AG08395 (cell line): ENCODE results near the gene DUSP1.
"Not testable (repeated sequence)": the region's sequence is repeated elsewhere in the genome, so short reads cannot be mapped to it uniquely, and the experiment has no call there.

ENCODE experiments used
- DNase-seq: peaks from one replicate; pipeline ENCODE4 v3.0.0; 2012; ENCODE audit warnings: mixed read lengths, low spot score

Gene DUSP1

GRCh38 chr5:172797771-172798191 is 26.8 kb upstream of the DUSP1 start:
- no peak for DNase-seq

DNA sequence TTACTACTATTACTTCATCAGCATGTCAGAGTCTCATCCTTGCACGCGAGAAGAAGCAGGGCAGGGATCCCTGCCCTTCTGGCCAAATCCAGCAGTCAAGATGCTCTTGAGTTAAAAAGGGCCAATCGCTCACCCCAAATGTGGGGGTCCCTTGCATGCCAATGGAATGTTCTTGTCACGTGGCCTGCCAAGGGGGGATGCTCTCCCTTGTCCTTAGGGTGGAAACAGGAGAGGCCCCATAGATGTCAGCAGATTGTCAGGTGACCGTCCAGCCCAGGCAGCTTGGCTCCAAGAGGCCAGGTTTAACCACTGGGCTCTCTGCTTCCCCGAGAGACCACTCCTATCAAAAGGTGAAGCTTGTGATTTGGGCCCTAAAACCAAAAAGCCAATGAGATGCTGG is 25.3 kb upstream of the DUSP1 start:
- no peak for DNase-seq

DNA sequence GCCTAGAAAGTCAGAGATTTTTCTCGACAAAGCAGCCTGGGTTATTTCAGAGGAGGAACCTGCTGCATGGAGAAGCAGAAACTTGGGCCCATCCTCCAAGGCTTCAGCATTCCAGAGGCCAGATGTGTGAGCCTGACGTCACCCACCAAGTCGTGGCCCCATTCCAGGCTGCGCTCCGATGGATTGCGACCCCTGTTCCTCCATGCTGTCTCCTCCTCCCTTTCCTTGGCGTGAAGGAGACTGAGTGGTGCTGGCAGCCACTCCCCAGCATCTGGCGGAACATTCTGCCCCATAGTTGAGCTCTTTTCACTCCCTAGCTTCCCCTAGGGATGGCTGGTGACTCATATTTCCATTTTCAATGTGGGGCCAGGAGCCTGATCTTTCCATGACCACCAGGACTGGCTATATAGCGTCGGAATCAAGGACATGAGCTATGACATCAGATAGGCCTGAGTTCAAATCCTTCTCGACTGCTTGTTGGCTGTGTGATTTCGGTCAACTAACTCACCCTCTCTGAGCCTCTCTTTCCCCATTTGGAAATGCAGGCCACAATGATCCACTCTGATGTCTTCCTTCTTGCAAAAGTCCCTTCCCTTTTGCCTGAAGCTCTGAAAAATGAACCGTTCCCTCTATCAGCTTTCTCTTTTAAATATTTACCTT is 24.5 kb upstream of the DUSP1 start:
- DNase-seq: peak; percentile 91

GRCh38 chr5:172793577-172794488 is 22.8 kb upstream of the DUSP1 start:
- no peak for DNase-seq

DNA sequence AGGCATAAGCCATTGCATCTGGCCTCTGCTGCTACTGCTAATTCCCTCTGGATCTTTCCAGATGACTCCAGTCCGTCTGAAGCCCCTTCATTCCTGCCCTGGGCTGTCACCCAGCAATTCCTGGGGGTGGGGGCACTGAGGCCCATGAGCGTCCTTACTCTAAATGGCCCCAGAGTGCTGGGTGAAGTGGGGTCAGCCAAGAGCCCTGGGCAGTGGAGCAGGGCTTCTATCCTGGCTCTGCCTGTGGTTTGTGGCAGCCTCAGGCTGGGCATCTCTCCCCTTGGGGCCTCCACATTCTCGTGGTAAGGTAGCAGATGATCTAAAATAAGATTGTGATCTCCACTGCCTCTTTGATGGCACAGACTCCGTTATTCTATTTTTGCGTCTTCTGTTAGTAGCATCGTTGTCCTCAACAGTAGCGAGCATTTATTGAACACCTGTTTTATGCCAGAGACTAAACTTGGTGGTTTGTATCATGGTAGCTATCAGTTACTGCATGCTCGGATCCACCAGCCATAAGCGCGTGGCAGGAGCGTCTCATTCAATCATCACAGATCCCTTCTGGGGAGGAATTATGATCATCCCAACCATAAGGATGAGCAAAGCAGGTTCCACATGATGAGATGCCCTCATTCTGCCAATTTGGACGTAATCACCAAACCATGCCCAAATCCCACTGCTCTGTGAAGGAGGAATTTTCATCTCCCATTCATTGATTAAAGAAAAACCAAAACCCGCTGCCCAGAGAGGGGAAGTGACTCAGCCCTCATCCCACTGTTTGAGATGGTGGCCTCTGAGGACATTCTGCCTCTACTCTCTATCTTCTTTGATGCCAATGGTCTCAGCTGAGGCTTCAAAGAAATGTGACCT is 21.9 kb upstream of the DUSP1 start:
- no peak for DNase-seq

GRCh38 chr5:172791726-172792445 is 20.9 kb upstream of the DUSP1 start:
- DNase-seq: no peak

DNA sequence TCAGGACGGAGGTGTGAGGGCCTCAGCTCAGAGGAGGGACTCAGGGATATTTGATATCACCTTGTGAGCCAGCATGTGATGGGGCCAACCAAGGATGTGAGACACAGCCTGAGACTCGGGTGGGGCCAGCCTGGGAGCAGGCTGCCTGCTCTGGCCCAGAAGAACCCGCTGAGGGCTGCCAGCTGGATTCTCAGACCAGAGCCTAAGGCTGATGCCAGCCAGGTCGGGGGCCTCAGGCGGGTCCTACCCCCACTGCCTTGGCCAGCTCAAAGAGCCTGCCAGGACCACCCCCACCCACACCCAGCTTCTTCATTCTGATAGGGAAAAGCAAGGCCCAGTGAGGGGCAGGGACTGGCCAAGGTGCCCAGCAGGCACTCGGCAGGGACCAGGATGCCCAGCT is 20.3 kb upstream of the DUSP1 start:
- DNase-seq: no peak

DNA sequence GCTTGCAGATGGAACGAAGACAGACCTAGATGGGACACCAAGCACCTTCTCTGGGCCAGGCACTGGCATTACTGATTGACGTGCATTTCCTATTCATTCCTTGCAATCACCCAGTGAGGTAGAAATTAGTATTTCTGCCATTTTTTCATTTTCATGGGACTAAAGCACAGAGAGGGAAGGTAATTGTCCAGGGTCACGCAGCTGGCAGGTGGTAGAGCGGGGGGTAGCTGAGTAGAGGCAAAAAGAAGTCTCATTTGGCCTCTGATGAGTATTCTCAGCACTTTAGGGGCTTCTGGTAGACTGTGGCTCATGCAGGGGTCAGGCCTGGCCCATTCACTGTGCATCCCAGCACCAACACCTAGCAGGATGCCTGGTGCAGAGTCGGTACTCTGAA is 19.5 kb upstream of the DUSP1 start:
- DNase-seq: no peak

GRCh38 chr5:172789687-172790495 is 18.9 kb upstream of the DUSP1 start:
- DNase-seq: no peak

- peak; percentile 35 for DNase-seq
These were observed 18.0 kb upstream of the DUSP1 start for GRCh38 chr5:172788771-172789686.

DNA sequence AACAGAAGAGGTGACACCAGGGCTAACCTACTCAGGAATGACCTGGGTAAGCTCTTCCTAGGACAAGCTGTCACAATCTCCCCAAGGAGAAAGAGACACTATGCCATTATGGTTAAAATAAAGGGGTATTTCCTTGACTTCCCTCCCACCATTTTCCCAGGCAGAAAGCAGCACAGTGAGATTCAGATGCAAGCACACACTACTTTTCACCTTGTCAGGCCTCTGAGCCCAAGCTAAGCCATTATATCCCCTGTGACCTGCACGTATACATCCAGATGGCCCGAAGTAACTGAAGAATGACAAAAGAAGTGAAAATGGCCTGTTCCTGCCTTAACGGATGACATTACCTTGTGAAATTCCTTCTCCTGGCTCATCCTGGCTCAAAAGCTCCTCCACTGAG is 16.5 kb upstream of the DUSP1 start:
- not testable (repeated sequence) for DNase-seq

DNA sequence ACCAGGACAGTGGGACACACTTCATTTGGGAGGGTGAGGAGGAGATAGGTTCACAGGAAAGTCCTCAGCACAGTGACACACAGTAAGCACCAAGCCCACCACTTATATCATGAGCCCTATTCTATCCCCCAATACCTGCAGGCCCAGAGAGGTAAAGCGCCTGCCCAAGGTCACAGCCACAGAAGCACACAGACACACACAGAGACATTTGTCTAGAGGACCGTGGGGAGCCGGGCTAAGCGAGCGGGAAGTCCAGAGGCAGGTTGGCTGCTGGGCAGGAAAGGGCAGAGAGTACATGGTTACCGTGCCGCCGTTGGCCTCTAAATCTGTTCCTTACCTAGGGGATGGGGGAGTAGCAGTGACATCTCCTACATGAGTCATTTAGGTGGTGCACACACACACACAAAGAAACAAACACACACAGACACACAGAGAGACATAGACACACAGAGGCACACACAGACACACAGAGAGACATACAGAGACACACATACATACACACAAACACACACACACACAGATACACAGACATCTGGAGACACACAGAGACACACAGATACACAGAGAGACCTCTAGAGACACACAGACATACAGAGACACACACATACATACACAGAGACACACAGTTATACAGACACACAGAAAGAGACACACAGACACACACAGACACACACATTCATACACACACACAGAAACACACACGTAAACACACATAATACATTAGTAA is 15.9 kb upstream of the DUSP1 start:
- no peak for DNase-seq

DNA sequence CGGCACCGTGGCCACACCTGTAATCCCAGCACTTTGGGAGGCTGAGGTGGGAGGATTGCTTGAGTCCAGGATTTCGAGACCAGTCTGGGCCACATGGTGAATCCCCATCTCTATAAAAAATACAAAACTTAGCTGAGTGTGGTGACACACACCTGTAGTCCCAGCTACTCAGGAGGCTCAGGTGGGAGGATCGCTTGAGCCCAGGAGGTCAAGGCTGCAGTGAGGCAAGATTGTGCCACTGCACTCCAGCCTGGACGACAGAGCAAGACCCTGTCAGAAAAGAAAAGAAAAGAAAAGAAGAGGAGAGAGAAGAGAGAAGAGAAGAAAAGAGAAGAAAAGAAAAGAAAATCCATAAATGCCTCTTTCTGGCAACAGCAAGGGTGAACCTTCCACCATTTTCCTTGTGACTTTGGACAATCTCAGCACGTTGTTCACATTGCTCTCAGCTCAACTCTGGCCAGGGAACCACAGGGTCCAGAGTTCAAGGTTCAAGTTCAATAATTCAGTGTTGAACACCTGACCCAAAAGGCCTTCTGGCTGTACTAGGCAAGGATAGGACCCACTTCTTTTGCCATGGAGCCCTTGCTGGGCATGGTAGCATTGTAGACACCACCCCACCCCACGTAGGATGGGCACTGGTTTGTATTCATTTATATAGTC is 14.6 kb upstream of the DUSP1 start:
- DNase-seq: no peak

- not testable (repeated sequence) for DNase-seq
These were observed 13.2 kb upstream of the DUSP1 start for GRCh38 chr5:172784162-172784561.

GRCh38 chr5:172783319-172783718 is 12.3 kb upstream of the DUSP1 start:
- not testable (repeated sequence) for DNase-seq

- no peak for DNase-seq
These were observed 11.4 kb upstream of the DUSP1 start for GRCh38 chr5:172782169-172783039.

GRCh38 chr5:172779691-172780341 is 8.8 kb upstream of the DUSP1 start:
- no peak for DNase-seq
